GM21367 (cell line): ENCODE measurements around the gene GBP7.
"Not testable (repeated sequence)": the region's sequence is repeated elsewhere in the genome, so short reads cannot be mapped to it uniquely, and the experiment has no call there.

ENCODE experiments used
- ATAC-seq: cut with Tn5 transposase; IDR thresholded peaks from one replicate; pipeline ENCODE4 v1.9.1; 2021; ENCODE audit not compliant: unreplicated experiment

Gene GBP7

GRCh38 chr1:89175601-89176256 is at the start of gene GBP7:
Gene GBP7 (minus strand): TSS chr1:89176003. CDS start chr1:89171935, 4,068 bp downstream.
- ATAC-seq: no peak

GRCh38 chr1:89221341-89221740 is 45.5 kb upstream of the GBP7 start:
- ATAC-seq: no peak

GRCh38 chr1:89219851-89220250 is 44.0 kb upstream of the GBP7 start:
- ATAC-seq: not testable (repeated sequence)

GRCh38 chr1:89218941-89219340 is 43.1 kb upstream of the GBP7 start:
- ATAC-seq: not testable (repeated sequence)

- no peak for ATAC-seq
Observed at GRCh38 chr1:89213347-89213746, 37.5 kb upstream of the GBP7 start.

GRCh38 chr1:89211035-89211634 is 35.3 kb upstream of the GBP7 start:
- ATAC-seq: no peak

GRCh38 chr1:89206373-89206772 is 30.6 kb upstream of the GBP7 start:
- ATAC-seq: no peak

- ATAC-seq: no peak
Observed at GRCh38 chr1:89203166-89203565, 27.4 kb upstream of the GBP7 start.

GRCh38 chr1:89201106-89201794 is 25.4 kb upstream of the GBP7 start:
- ATAC-seq: peak; percentile 68

GRCh38 chr1:89200663-89201062 is 24.9 kb upstream of the GBP7 start:
- no peak for ATAC-seq

- no peak for ATAC-seq
Observed at GRCh38 chr1:89199525-89200031, 23.8 kb upstream of the GBP7 start.

GRCh38 chr1:89198491-89199072 is 22.8 kb upstream of the GBP7 start, which contains the start of gene GBP4:
Gene GBP4 (minus strand): TSS chr1:89198942. CDS start chr1:89198834, 108 bp downstream.
- peak; percentile 44 for ATAC-seq

- no peak for ATAC-seq
Observed at GRCh38 chr1:89198081-89198480, 22.3 kb upstream of the GBP7 start.

- ATAC-seq: no peak
Observed at GRCh38 chr1:89195476-89195875, 19.7 kb upstream of the GBP7 start.

GRCh38 chr1:89191314-89191713 is 15.5 kb upstream of the GBP7 start:
- ATAC-seq: no peak

GRCh38 chr1:89190017-89190416 is 14.2 kb upstream of the GBP7 start:
- ATAC-seq: no peak

- ATAC-seq: no peak
Observed at GRCh38 chr1:89179343-89179742, 3.5 kb upstream of the GBP7 start.

- ATAC-seq: no peak
Observed at GRCh38 chr1:89176971-89177370, 1.2 kb upstream of the GBP7 start.

GRCh38 chr1:89174491-89174890 is 1.3 kb downstream of the GBP7 start:
- no peak for ATAC-seq

GRCh38 chr1:89172468-89173143 is 3.2 kb downstream of the GBP7 start:
- ATAC-seq: no peak

- no peak for ATAC-seq
Observed at GRCh38 chr1:89171067-89171438, 4.8 kb downstream of the GBP7 start.
